ENCODE results near the gene NRG2. TPM values are rescaled to one million over a fixed set of nuclear protein-coding genes. Genes with fewer than 3 reads are reported as not detected.

NRG2 gene
- total RNA-seq, 3 donors from 2014 or later, result 5.9 to 16.5 (median 7.2) TPM

GRCh38 chr5:140020601-140021177 lies 22.4 kb downstream of the NRG2 start:
- Histone ChIP-seq H3K36me3 (no peaks in the 10 kb centered on the region), H3K9me3 (no peaks in the 10 kb centered on the region), H3K4me3 (no peak overlapping the region), H3K27ac (peak overlapping the region in 1 of 2 donors; percentile 13), H3K27me3 (no peaks in the 10 kb centered on the region), H3K4me1 (peaks cover 0 to 6% of the 10 kb centered on the region in 2 donors)
- intact Hi-C loops (cut with DNase I; ENCODE audit: low total_unique reads), result no loop called here
- DNase-seq (ENCODE audit: low spot score in 2 of 2), result no peak
- TF ChIP-seq POLR2AphosphoS5 (IDR thresholded peaks at IDR 0.05) (no peak), POLR2A (IDR thresholded peaks at IDR 0.05) (no peak), CTCF (IDR thresholded peaks at IDR 0.05) (no peak)

GRCh38 chr5:140018920-140019644 lies 24.0 kb downstream of the NRG2 start:
- Histone ChIP-seq H3K36me3 (no peaks in the 10 kb centered on the region), H3K9me3 (no peaks in the 10 kb centered on the region), H3K4me1 (peaks cover 0 to 6% of the 10 kb centered on the region in 2 donors), H3K27ac (no peak overlapping the region), H3K27me3 (no peaks in the 10 kb centered on the region), H3K4me3 (no peak overlapping the region)
- TF ChIP-seq POLR2AphosphoS5 (IDR thresholded peaks at IDR 0.05), result no peak
- no peak for TF ChIP-seq CTCF (IDR thresholded peaks at IDR 0.05)
- TF ChIP-seq POLR2A (IDR thresholded peaks at IDR 0.05), result no peak
- no peak for DNase-seq (ENCODE audit: low spot score in 2 of 2)
- intact Hi-C loops (cut with DNase I; ENCODE audit: low total_unique reads), result no loop called here

- intact Hi-C loops (cut with DNase I; ENCODE audit: low total_unique reads), result no loop called here
- TF ChIP-seq POLR2AphosphoS5 (IDR thresholded peaks at IDR 0.05) (no peak), POLR2A (IDR thresholded peaks at IDR 0.05) (no peak), CTCF (IDR thresholded peaks at IDR 0.05) (no peak)
- Histone ChIP-seq H3K4me1 (peaks cover 0 to 6% of the 10 kb centered on the region in 2 donors), H3K9me3 (no peaks in the 10 kb centered on the region), H3K27me3 (no peaks in the 10 kb centered on the region), H3K36me3 (no peaks in the 10 kb centered on the region), H3K27ac (no peak overlapping the region), H3K4me3 (no peak overlapping the region)
- DNase-seq (ENCODE audit: low spot score in 2 of 2), result no peak
These were observed 24.6 kb downstream of the NRG2 start for GRCh38 chr5:140018517-140018916.

GRCh38 chr5:140018096-140018481 lies 25.0 kb downstream of the NRG2 start:
- TF ChIP-seq CTCF (IDR thresholded peaks at IDR 0.05) (no peak), POLR2AphosphoS5 (IDR thresholded peaks at IDR 0.05) (no peak), POLR2A (IDR thresholded peaks at IDR 0.05) (no peak)
- H3K36me3 ChIP-seq, result no peaks in the 10 kb centered on the region
- H3K9me3 ChIP-seq, result no peaks in the 10 kb centered on the region
- no peak for DNase-seq (ENCODE audit: low spot score in 2 of 2)
- no peaks in the 10 kb centered on the region for H3K27me3 ChIP-seq
- intact Hi-C loops (cut with DNase I; ENCODE audit: low total_unique reads), result no loop called here
- peaks cover 0 to 6% of the 10 kb centered on the region in 2 donors for H3K4me1 ChIP-seq
- no peak overlapping the region for H3K4me3 ChIP-seq
- H3K27ac ChIP-seq, result no peak overlapping the region

- Histone ChIP-seq H3K27ac (no peak overlapping the region), H3K4me1 (peaks cover 0 to 6% of the 10 kb centered on the region in 2 donors)
These were observed 25.6 kb downstream of the NRG2 start for GRCh38 chr5:140017397-140018095.

More at GRCh38 chr5:140017397-140018095, 25.6 kb downstream of the NRG2 start:
- intact Hi-C loops (cut with DNase I; ENCODE audit: low total_unique reads), result no loop called here
- Histone ChIP-seq H3K9me3 (no peaks in the 10 kb centered on the region), H3K27me3 (no peaks in the 10 kb centered on the region), H3K36me3 (no peaks in the 10 kb centered on the region), H3K4me3 (no peak overlapping the region)
- TF ChIP-seq CTCF (IDR thresholded peaks at IDR 0.05), result no peak
- no peak for TF ChIP-seq POLR2A (IDR thresholded peaks at IDR 0.05)
- no peak for TF ChIP-seq POLR2AphosphoS5 (IDR thresholded peaks at IDR 0.05)
- DNase-seq (ENCODE audit: low spot score in 2 of 2), result no peak

Data from breast epithelium (tissue), 4 donors.